ENCODE measurements around the gene SH3GL3. TPM values are rescaled to one million over a fixed set of nuclear protein-coding genes. Genes with fewer than 3 reads are reported as not detected.

Gene SH3GL3
- total RNA-seq, 2 experiments from 2014 or later: not detected

DNA sequence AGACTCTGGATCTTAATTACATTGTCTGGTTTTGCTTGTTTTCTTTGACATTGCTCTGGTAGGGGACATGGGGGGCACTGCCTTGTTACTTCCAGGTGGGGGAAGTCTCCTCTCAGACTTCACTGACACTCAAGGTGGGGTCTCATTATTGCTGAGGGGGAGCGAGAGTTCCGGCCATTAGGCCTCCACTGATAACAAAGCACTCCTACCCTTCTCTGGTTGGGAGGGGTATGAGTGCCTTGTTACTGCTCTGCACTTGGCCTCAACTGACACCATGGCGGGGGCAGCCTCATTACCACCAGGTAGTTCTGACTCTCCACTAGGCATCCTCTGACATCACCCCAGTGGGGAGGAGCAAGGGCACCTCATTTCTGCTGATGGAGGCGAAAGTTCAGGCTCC is 25.7 kb downstream of the SH3GL3 start:
- DNase-seq: no peak
- POLR2A ChIA-PET: no interaction called here
- CTCF ChIA-PET: no interaction called here
- H3K27ac Mint-ChIP-seq: no peak overlapping the region
- H3K9me3 Mint-ChIP-seq: no peaks in the 10 kb centered on the region
- H3K4me3 Mint-ChIP-seq: no peak overlapping the region
- H3K27me3 Mint-ChIP-seq: no peaks in the 10 kb centered on the region
- H3K4me1 Mint-ChIP-seq: no peaks in the 10 kb centered on the region
- no peaks in the 10 kb centered on the region for H3K36me3 Mint-ChIP-seq (ENCODE audit: low read depth)

DNA sequence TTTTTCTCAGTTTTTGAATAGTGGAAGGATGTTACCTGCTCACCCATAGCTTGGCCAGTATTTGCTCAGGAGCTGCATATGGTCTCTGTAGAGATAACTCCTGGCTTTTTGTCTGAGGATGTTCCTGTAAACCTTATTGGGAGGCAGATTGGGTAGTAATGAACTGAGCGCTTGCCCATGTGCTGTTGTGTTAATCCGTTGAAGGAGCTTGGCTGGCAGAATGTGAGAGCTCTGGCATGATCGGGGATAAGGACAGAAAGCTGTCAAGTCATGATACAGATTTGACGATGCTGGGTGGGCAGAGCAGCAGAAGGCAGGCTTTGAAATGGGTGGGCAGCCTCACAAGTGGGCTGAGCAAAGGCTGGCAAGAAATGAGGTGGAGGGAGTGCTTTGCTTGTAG is 27.4 kb downstream of the SH3GL3 start:
- Mint-ChIP-seq H3K36me3 (ENCODE audit: low read depth) (no peaks in the 10 kb centered on the region), H3K4me1 (no peaks in the 10 kb centered on the region), H3K27ac (no peak overlapping the region), H3K9me3 (no peaks in the 10 kb centered on the region), H3K4me3 (no peak overlapping the region), H3K27me3 (no peaks in the 10 kb centered on the region)
- CTCF ChIA-PET: no interaction called here
- POLR2A ChIA-PET: no interaction called here
- DNase-seq: no peak

DNA sequence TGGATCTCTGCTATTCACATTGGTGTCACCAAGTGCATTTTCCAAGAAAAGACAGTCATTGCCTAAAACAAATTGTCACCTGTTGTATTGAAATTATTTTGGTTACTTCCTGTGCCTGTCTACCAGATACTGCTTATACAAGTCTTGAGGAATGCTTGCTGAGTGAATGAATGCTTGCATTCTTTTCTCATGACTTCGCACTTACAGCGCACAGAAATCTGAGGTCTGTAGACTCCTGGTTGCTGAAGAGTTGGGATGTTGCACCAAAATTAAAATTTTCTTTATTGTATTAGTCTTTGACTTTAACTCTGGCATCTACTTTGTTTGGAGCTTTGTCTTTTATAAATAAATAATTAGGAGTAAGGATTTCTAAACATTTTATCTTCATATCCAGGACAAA is 28.4 kb downstream of the SH3GL3 start:
- DNase-seq: no peak
- no peaks in the 10 kb centered on the region for H3K27me3 Mint-ChIP-seq
- ChIA-PET POLR2A (no interaction called here), CTCF (no interaction called here)
- no peaks in the 10 kb centered on the region for H3K36me3 Mint-ChIP-seq (ENCODE audit: low read depth)
- H3K27ac Mint-ChIP-seq: no peak overlapping the region
- H3K4me1 Mint-ChIP-seq: no peaks in the 10 kb centered on the region
- H3K4me3 Mint-ChIP-seq: no peak overlapping the region
- no peaks in the 10 kb centered on the region for H3K9me3 Mint-ChIP-seq

DNA sequence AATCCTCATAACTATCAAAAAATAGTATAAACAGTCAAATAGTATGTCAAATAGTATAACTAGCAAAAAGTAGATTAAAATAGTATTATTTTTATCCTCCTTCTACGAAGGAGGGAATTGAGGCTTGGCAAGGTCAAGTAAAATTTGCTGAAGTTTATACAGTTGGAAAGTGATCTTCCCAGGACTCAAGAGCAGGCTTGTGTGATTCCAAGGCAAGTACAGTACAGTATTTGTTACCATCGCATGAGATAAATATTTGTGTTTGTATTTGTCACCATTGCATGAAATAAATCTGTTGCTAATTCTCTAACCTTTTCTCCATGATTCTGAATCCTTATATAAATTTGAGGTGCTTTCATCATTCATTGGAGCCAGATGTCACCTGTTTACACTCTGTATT is 28.9 kb downstream of the SH3GL3 start:
- ChIA-PET CTCF (no interaction called here), POLR2A (no interaction called here)
- Mint-ChIP-seq H3K4me1 (no peaks in the 10 kb centered on the region), H3K27me3 (no peaks in the 10 kb centered on the region), H3K27ac (no peak overlapping the region), H3K4me3 (no peak overlapping the region), H3K36me3 (ENCODE audit: low read depth) (no peaks in the 10 kb centered on the region), H3K9me3 (no peaks in the 10 kb centered on the region)
- DNase-seq: no peak

DNA sequence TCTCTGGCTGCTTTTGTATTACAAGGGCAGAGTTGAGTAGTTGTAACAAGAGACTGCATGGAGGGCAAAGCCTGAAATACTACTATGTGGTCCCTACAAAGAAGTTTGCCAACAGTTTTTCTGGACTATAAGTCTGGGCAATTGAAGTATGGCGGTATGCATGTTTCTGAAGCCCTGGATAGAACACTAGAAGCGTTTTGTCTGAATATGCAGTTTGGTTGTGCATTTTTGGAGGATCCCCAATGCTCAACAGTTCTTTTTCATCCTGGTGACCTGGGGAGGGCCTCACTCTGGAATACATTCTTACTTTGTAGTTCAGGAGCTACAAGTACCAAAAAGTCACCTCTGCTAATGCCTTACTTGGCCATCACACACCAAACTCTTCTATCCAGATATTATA is 29.6 kb downstream of the SH3GL3 start:
- Mint-ChIP-seq H3K4me1 (no peaks in the 10 kb centered on the region), H3K27me3 (no peaks in the 10 kb centered on the region), H3K27ac (no peak overlapping the region), H3K9me3 (no peaks in the 10 kb centered on the region), H3K4me3 (no peak overlapping the region), H3K36me3 (ENCODE audit: low read depth) (no peaks in the 10 kb centered on the region)
- ChIA-PET CTCF (interaction anchor here (0.6 kb wide), 1 partner anchor 34 kb away, joined by 3 read pairs; no protein-coding TSS in a partner anchor), POLR2A (no interaction called here)
- no peak for DNase-seq

DNA sequence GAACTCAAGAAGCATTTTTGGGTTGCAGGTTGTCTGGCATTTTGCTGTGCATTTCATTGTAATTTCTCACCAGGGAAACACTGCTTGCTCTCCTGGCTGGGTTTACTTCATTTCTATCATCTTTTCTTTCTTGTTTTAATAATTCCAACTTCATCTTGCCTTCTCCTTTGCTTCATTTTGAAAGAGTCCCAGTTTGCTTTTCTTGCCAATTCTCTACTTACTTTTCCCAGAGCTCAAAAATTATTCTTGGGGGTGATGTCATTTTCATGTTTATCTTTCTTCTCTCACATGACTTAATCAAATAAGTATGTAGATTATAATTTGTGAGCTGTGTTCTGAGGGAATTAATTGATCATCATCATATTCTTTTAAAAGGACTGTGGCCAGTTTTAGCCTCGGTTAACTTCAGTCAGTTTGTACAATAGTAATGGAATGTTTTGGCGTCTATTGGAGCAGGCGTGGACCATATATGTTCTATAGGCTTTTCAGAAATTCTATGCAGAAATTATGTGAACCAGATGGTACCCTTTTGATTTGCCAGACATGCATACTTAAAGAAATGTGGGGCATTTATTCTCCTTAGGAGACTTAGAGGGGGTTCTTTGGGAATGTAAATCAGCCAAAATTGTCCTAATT is 30.1 kb downstream of the SH3GL3 start:
- DNase-seq: no peak
- no peak overlapping the region for H3K4me3 Mint-ChIP-seq
- no peaks in the 10 kb centered on the region for H3K4me1 Mint-ChIP-seq
- POLR2A ChIA-PET: no interaction called here
- no peaks in the 10 kb centered on the region for H3K36me3 Mint-ChIP-seq (ENCODE audit: low read depth)
- no peaks in the 10 kb centered on the region for H3K27me3 Mint-ChIP-seq
- H3K27ac Mint-ChIP-seq: no peak overlapping the region
- no peaks in the 10 kb centered on the region for H3K9me3 Mint-ChIP-seq
- CTCF ChIA-PET: interaction anchor here (0.6 kb wide), 1 partner anchor 34 kb away, joined by 3 read pairs; no protein-coding TSS in a partner anchor

DNA sequence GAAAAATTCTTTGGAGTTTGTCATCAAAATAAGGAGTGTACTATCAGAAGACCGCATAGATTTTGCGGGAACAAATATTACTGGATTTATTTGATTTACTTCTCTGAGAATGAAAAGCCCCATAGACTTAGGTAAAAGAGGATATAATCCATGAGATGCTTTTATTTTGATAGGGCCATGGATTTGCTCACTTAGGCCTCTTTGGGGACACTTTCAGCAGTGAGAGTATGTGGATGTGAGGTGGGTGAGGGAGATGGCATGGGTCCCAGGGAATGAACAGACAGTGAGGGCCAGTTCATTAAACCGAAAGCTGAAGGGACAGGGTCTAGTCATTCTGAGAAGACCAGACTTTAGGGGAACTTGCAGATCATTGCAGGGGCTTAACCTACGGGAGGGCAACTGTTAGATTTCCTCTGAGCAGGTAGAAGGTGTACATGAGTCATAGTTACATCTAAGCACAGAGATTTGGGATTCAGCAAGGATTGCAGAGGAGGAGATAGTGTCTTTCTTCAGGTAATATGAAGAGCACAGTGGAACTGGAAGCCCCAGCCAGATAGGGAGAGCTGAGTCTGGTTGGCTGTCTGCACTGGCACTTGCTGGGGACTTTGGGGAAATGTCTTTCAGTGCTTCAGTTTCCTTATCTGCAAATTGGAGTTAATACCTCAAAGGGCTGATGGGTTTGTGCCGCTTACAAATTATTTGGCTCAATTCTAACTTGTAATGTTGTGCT is 30.8 kb downstream of the SH3GL3 start:
- H3K4me1 Mint-ChIP-seq: no peaks in the 10 kb centered on the region

DNA sequence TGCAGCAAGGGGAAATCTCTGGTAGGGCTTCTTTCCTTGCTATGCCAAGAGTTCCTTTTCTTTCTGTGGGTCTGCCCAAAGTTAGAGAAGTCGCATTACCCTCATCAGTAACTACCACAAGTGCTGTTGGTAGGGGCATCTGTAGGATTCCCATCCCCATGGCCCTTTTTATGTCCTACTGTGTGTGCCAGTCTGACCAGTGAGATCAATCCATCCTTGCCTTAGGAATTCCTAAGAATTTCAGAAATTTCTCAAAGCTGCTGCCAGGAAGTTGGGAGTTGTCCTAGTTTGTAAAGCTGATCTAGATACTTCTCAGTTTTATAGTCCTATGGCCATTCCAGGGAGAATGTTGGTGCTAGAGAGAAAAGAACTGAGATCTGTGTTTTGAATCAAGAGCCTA is 36.5 kb downstream of the SH3GL3 start:
- CTCF ChIA-PET: no interaction called here
- H3K36me3 Mint-ChIP-seq (ENCODE audit: low read depth): no peaks in the 10 kb centered on the region
- no peak overlapping the region for H3K27ac Mint-ChIP-seq
- peaks cover 8% of the 10 kb centered on the region for H3K9me3 Mint-ChIP-seq
- H3K27me3 Mint-ChIP-seq: no peaks in the 10 kb centered on the region
- no peak overlapping the region for H3K4me3 Mint-ChIP-seq
- no peaks in the 10 kb centered on the region for H3K4me1 Mint-ChIP-seq
- POLR2A ChIA-PET: no interaction called here
- DNase-seq: no peak

More for the DNA sequence above, 30.8 kb downstream of the SH3GL3 start:
- Mint-ChIP-seq H3K27ac (no peak overlapping the region), H3K4me3 (no peak overlapping the region), H3K36me3 (ENCODE audit: low read depth) (no peaks in the 10 kb centered on the region), H3K9me3 (peaks cover 1% of the 10 kb centered on the region), H3K27me3 (no peaks in the 10 kb centered on the region)
- POLR2A ChIA-PET: no interaction called here
- CTCF ChIA-PET: no interaction called here
- DNase-seq: no peak

DNA sequence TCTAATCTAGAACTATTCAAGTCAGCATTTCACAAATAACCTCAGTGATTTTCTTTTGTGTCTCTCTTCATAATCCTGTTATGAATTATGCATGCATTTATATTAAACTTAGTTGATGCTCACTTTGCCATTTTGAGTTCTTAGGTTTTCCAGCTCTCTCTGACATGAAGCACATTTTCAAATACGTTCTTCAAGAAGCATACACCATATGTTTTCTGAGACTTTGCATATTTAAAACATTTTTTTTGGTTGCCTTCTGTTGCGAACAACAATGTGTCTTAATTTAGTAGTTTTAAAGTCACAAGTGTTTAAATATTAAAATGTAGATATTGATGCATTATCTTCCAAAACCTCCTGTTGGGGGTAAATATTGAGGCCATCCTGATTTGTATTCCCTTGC is 37.5 kb downstream of the SH3GL3 start:
- ChIA-PET CTCF (no interaction called here), POLR2A (no interaction called here)
- H3K36me3 Mint-ChIP-seq (ENCODE audit: low read depth): no peaks in the 10 kb centered on the region
- H3K27me3 Mint-ChIP-seq: no peaks in the 10 kb centered on the region
- H3K9me3 Mint-ChIP-seq: peaks cover 8% of the 10 kb centered on the region
- no peak overlapping the region for H3K27ac Mint-ChIP-seq
- H3K4me3 Mint-ChIP-seq: no peak overlapping the region
- no peak for DNase-seq
- no peaks in the 10 kb centered on the region for H3K4me1 Mint-ChIP-seq

DNA sequence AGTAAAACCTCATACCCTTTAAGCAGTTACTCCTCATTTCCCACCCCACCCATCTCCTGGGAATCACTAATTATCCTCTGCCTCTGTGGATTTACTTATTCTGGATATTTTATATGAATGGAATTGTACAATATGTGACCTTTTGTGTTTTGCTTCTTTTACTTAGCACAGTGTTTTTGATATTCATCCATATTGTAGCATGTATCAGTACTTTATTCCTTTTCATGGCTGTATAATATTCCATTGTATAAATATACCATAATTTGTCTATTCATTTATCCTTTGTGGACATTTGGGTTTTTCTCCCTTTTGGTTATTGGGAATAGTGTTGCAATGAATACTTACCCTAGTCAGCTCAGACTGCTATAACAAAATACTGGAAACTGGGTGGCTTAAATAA is 39.2 kb downstream of the SH3GL3 start:
- ChIA-PET CTCF (no interaction called here), POLR2A (no interaction called here)
- Mint-ChIP-seq H3K27ac (no peak overlapping the region), H3K4me1 (no peaks in the 10 kb centered on the region), H3K36me3 (ENCODE audit: low read depth) (no peaks in the 10 kb centered on the region), H3K4me3 (no peak overlapping the region), H3K27me3 (no peaks in the 10 kb centered on the region), H3K9me3 (peaks cover 8% of the 10 kb centered on the region)
- DNase-seq: no peak

DNA sequence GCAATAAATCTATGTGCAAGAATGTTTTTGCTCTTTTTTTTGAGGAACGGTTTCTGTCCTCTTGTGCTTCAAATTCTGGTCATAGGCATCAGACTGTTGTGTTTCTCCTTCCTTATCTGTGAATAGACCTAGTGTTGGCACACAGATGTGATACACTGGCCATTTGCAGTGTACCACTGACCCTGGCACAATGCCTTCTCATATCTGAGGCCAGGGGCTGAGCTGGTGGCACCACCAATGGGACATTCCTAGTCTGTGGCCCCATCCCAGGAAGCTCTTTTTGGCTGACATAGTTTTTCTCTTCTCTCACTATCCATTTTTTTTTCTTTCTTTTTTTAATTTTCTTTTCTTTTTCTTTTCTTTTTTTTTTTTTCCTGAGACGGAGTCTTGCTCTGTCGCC is 40.4 kb downstream of the SH3GL3 start:
- H3K4me1 Mint-ChIP-seq: no peaks in the 10 kb centered on the region
- H3K36me3 Mint-ChIP-seq (ENCODE audit: low read depth): no peaks in the 10 kb centered on the region
- CTCF ChIA-PET: no interaction called here
- DNase-seq: no peak
- POLR2A ChIA-PET: no interaction called here
- H3K27ac Mint-ChIP-seq: no peak overlapping the region
- H3K27me3 Mint-ChIP-seq: no peaks in the 10 kb centered on the region
- H3K9me3 Mint-ChIP-seq: peaks cover 8% of the 10 kb centered on the region
- no peak overlapping the region for H3K4me3 Mint-ChIP-seq

DNA sequence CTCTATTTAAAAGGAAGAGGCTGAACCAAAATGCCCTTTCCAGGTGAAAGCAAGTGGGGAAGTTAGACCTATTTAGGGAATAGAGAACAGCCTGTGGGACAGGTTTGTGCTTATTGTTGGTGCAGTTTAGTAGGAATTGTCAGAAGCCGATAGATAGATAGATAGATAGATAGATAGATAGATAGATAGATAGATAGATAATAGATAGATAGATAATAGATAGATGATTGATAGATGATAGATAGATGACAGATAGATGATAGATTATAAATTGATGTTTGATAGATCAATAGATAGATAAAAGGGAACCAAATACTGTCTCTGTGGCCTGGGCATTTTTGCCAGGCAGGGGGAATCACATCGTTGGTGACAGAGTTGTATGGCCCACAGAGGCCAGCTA is 42.5 kb downstream of the SH3GL3 start:
- no peaks in the 10 kb centered on the region for H3K36me3 Mint-ChIP-seq (ENCODE audit: low read depth)
- H3K4me1 Mint-ChIP-seq: no peaks in the 10 kb centered on the region
- H3K4me3 Mint-ChIP-seq: no peak overlapping the region
- H3K9me3 Mint-ChIP-seq: peaks cover 6% of the 10 kb centered on the region
- ChIA-PET POLR2A (no interaction called here), CTCF (no interaction called here)
- no peak for DNase-seq
- H3K27me3 Mint-ChIP-seq: no peaks in the 10 kb centered on the region
- H3K27ac Mint-ChIP-seq: no peak overlapping the region

DNA sequence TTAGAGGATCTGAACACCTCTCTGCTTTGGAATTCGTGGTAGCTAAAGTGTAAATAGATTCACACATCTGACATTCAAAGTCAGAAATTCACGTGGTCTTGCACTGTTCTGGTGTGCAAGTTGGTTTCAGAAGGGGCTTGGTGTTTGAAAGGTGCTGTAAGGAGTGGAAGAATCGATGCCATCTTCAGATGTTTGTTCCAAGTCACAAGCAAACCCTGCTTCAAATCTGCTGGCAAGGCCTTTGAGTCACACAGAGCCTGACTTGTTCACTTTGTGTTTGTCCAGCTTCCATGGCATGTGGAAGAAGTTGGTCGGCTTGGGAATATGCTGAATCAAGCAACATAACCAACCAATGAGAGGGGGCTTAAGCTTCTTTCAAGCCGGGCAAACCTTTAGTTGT is 44.3 kb downstream of the SH3GL3 start:
- Mint-ChIP-seq H3K4me3 (no peak overlapping the region), H3K36me3 (ENCODE audit: low read depth) (no peaks in the 10 kb centered on the region), H3K27me3 (no peaks in the 10 kb centered on the region), H3K4me1 (no peaks in the 10 kb centered on the region), H3K27ac (no peak overlapping the region), H3K9me3 (peaks cover 3% of the 10 kb centered on the region)
- POLR2A ChIA-PET: no interaction called here
- DNase-seq: no peak
- CTCF ChIA-PET: no interaction called here

DNA sequence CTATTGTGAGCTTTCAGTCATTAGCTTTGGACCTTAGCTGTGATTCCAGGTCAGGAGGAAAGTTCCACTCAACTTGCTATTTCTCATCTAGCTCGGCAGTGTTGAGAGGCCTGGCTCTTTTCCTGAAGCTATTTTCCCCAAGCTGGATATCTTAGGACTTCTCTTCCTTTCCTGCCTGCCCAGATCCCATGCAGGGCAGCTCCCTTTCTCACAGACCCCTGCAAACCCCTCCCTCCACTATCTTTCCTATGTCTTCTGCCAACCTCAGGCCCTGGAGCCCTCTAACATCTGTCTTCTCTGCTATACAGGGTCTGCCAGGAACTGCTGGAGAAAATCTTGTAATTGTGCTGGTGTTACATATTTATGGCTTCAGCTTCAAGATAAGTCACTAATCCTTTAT is 49.6 kb downstream of the SH3GL3 start:
- Mint-ChIP-seq H3K4me1 (no peaks in the 10 kb centered on the region), H3K27ac (no peak overlapping the region), H3K9me3 (peaks cover 7% of the 10 kb centered on the region), H3K4me3 (no peak overlapping the region), H3K36me3 (ENCODE audit: low read depth) (no peaks in the 10 kb centered on the region), H3K27me3 (no peaks in the 10 kb centered on the region)
- no peak for DNase-seq
- POLR2A ChIA-PET: no interaction called here
- CTCF ChIA-PET: interaction anchor here (0.8 kb wide), 1 partner anchor 14 kb away, joined by 3 read pairs; no protein-coding TSS in a partner anchor
